Sigmoid colon (tissue), 7 donors: ENCODE data around the gene SART3. TPM values are rescaled to one million over a fixed set of nuclear protein-coding genes. Genes with fewer than 3 reads are reported as not detected.

Experiments used
- DNase-seq: peaks from one replicate; pipeline ENCODE4 v3.0.0-alpha.2; 2019
- H3K27ac ChIP-seq, 4 donors: fragments of 200-600 bp; sonication (generic); one replicate each; pipeline ENCODE4 v1.5.1; 2016 to 2019; ENCODE audit warnings: mild to moderate bottlenecking in 1 of 4
- H3K27me3 ChIP-seq, 3 donors: fragments of 200-600 bp; sonication (generic); one replicate each; pipeline ENCODE4 v1.5.1; 2019; ENCODE audit warnings: mild to moderate bottlenecking in 1 of 3
- H3K36me3 ChIP-seq, 4 donors: fragments of 200-600 bp; sonication (generic); one replicate each; pipeline ENCODE4 v1.5.1; 2016 to 2019
- H3K4me1 ChIP-seq, 4 donors: fragments of 200-600 bp; sonication (generic); one replicate each; pipeline ENCODE4 v1.5.1; 2017 to 2019
- H3K4me3 ChIP-seq, 4 donors: fragments of 200-600 bp; sonication (generic); one replicate each; pipeline ENCODE4 v1.5.1; 2017 to 2019; ENCODE audit warnings: mild to moderate bottlenecking in 2 of 4, moderate library complexity in 1 of 4
- H3K9me3 ChIP-seq, 4 donors: fragments of 200-600 bp in 3 of 4; sonication (generic) in 3 of 4; one replicate each; pipeline versions ENCODE4 v1.5.1 to v1.6.1; 2013 to 2019
- EP300 ChIP-seq, 4 donors: sonication (generic); formaldehyde crosslinking; IDR thresholded peaks; one replicate each; pipeline ENCODE4 v1.6.1; 2017; ENCODE audit warnings: antibody characterized with exemption in 4 of 4
- POLR2A ChIP-seq, 2 donors: fragments of 450-650 bp; IDR thresholded peaks; one replicate each; pipeline ENCODE4 v1.6.1; 2016; ENCODE audit warnings: antibody characterized with exemption in 2 of 2, mild to moderate bottlenecking in 2 of 2, moderate library complexity in 2 of 2
- POLR2AphosphoS5 ChIP-seq, 4 donors: sonication (generic); formaldehyde crosslinking; IDR thresholded peaks; one replicate each; pipeline ENCODE4 v1.6.1; 2017; ENCODE audit warnings: antibody characterized with exemption in 4 of 4
- WGBS, 2 donors: extraction: QIAGEN DNeasy Blood & Tissue Kit; methylation state at CpG; one replicate each; pipeline ENCODE4 v1.1.7; 2013; 5-methylcytosine and 5-hydroxymethylcytosine counted together
- intact Hi-C: fragments of 100-400 bp; cut with DNase I; formaldehyde crosslinking; loops from one replicate; pipeline ENCODE4 v1.15.1; 2023
- polyA plus RNA-seq, 3 donors: library from polyadenylated mRNA; stranded (reverse); fragments of 200-250 nt; gene quantifications; one replicate each; pipeline ENCODE4 v1.2.3, GENCODE V29; 2013
- total RNA-seq, 4 donors: library from RNA; depleted of rRNA; stranded (reverse); fragments of >200 nt; gene quantifications; one replicate each; pipeline ENCODE4 v1.1.0, GENCODE V29; 2016
- TF ChIP-seq, protein P1 (sequence below), 4 experiments: fragments of 450-650 bp in 3 of 4; fragments of 200-600 bp in 1 of 4; IDR thresholded peaks; one replicate each; pipeline ENCODE4 v1.5.1; 2016 to 2019; ENCODE audit warnings: antibody characterized with exemption in 4 of 4, mild to moderate bottlenecking in 3 of 4, moderate library complexity in 2 of 4
- donor health status: healthy with polysubstance abuse.
- donor health status: Bipolar disorder and iron deficiency.
- donor health status: healthy.

The SART3 gene
- total and polyA plus RNA-seq, 7 donors, result 15.3 to 69.1 (median 45.3) TPM

DNA sequence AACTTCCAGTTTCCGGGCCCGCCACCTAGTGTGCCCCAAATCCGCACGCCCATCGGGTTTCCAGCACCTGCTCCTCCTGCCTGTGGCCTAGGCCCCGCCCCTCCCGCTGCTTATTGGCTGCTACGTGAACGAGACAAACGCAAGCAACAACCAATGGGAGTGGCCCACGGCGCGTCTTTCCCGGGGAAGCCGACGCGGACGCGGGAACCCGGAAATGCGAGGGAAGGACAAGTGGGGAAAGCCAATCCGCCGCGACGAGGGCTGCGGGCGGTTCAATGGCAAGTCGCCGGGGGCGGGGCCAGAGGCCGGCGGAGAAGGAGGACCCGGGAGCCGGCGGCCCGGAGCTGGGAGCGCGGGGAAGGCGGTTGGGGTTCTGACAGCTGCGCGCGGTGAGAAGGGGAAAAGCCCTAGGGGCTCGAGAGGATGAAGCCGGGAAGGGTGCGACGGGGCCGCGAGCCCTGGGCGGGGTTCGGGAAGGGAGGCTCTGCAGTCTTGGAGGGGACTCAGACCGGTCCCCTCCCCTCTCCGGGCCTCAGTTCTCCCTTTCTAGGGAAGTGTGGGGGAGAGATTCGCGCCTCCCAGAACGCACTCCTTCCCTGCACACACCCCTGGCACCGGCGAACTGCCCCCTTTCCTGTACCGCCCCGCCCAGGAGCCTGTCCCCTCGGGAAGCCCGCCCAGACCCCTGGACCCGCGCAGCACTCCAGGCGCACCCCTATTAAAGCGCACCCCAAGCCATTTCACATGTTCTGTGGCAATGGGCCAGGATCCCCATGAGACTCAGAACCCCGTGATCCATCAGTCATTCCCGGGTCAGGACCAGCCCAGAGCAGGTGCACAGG is 45.8 kb downstream of the SART3 start, which contains the start of gene FICD:
Gene FICD (plus strand): TSS at position 305 of the 842 bp plus-strand sequence. CDS start 1,696 bp downstream, outside the sequence.
- Histone ChIP-seq H3K9me3 (no peaks in the 10 kb centered on the region), H3K27me3 (no peaks in the 10 kb centered on the region), H3K4me3 (peak within 1 kb of the TSS; percentile 65 to 94 (median 80)), H3K36me3 (peaks cover 0 to 27% (median 13%) of the 10 kb centered on the region in 4 donors), H3K4me1 (peaks cover 0 to 22% (median 17%) of the 10 kb centered on the region in 4 donors), H3K27ac (peak within 1 kb of the TSS; percentile 76 to 88 (median 84))
- DNase-seq, result peak; percentile 100
- no peak for TF ChIP-seq EP300 (IDR thresholded peaks at IDR 0.05)
- peak in 1 of 2 donors; percentile 13 for TF ChIP-seq POLR2A (IDR thresholded peaks at IDR 0.05)
- peak; percentile 26 to 75 (median 69) for TF ChIP-seq POLR2AphosphoS5 (IDR thresholded peaks at IDR 0.05)
- TF ChIP-seq, protein P1, sequence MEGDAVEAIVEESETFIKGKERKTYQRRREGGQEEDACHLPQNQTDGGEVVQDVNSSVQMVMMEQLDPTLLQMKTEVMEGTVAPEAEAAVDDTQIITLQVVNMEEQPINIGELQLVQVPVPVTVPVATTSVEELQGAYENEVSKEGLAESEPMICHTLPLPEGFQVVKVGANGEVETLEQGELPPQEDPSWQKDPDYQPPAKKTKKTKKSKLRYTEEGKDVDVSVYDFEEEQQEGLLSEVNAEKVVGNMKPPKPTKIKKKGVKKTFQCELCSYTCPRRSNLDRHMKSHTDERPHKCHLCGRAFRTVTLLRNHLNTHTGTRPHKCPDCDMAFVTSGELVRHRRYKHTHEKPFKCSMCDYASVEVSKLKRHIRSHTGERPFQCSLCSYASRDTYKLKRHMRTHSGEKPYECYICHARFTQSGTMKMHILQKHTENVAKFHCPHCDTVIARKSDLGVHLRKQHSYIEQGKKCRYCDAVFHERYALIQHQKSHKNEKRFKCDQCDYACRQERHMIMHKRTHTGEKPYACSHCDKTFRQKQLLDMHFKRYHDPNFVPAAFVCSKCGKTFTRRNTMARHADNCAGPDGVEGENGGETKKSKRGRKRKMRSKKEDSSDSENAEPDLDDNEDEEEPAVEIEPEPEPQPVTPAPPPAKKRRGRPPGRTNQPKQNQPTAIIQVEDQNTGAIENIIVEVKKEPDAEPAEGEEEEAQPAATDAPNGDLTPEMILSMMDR (IDR thresholded peaks at IDR 0.05), result no peak
- intact Hi-C loops, result loop anchor here (2.0 to 10.0 kb wide), 4 partner anchors 388 to 830 kb away; partner anchors contain the start of genes PRDM4, PWP1 and WSCD2
- 0% methylated on average over 67 of the region's 67 CpGs for WGBS, 2 donors

DNA sequence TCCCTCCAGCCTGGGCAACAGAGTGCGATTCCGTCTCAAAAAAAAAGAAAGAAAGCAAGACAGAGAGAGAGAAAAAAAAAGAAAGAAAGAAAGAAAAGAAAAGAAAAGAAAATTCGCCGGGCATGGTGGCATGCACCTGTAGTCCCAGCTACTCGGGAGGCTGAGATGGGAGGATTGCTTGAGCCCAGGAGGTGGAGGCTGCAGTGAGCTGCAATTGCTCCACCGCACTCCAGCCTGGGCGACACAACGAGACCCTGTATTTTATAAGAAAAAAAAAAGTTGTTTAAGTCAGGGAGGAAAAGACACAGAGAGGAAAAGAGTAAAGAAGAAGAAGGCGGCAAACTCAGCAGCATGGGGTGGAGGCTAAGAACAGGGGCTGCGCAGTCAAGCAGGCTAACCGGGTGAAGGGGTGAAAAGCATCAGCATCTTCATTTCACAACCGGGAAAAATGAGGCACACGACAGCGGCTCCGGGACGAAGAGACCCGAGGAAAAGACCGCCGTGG is 46.5 kb downstream of the SART3 start:
- TF ChIP-seq EP300 (IDR thresholded peaks at IDR 0.05) (no peak), POLR2A (IDR thresholded peaks at IDR 0.05) (no peak), POLR2AphosphoS5 (IDR thresholded peaks at IDR 0.05) (no peak)
- TF ChIP-seq, protein P1 (IDR thresholded peaks at IDR 0.05), result no peak
- Histone ChIP-seq H3K36me3 (peaks cover 0 to 20% (median 8%) of the 10 kb centered on the region in 4 donors), H3K4me1 (peaks cover 0 to 22% (median 17%) of the 10 kb centered on the region in 4 donors), H3K9me3 (no peaks in the 10 kb centered on the region), H3K27me3 (no peaks in the 10 kb centered on the region), H3K4me3 (peak overlapping the region in 3 of 4 donors; percentile 65 to 94 (median 91)), H3K27ac (peak overlapping the region in 3 of 4 donors; percentile 49 to 85 (median 76))
- intact Hi-C loops, result loop anchor here (2.0 to 10.0 kb wide), 4 partner anchors 387 to 830 kb away; partner anchors contain the start of genes PRDM4, PWP1 and WSCD2
- 25 to 27% methylated on average over 19 of the region's 19 CpGs for WGBS, 2 donors
- DNase-seq, result no peak

DNA sequence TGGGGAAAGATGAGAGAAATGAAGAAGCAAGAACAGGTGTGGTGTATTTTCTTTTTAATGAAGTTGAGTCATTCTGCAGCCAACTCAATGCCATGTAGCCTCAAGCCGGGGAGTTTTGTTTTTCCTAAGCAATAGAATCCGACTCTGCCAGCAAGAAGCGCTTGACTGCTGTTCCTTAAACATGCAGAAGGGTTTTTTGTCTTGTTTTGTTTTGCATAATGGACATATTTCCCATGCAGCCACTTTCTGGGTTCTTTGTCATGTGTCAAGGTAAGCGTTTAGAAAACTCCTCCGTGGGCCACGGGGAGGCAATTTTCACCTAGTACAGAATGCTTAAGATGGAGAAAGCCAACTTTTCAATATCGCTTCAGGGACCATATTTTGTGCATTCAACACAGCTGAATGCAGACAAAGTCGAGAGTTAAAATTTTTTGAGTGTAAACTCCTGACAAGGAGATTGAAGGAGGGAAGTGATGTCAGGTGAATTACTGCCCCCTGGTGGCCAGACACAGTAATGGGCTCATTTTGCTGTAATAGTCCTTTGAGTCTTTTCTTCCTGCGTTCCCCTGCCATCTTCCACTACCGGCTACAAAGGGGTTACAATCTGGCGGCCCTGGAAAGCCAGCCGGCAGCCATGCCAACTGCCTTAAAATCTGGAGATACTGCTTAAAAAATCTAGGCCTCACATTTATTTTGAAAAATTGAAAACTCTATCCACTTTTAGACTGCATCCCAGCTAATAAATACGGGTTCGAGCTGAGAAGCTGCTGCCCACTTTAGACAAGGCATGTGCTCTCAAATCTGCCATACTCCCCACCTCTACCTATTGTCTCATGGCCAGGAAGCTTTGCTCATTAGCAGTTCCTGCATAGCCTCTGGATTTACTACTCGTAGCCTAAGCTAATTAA is 49.1 kb downstream of the SART3 start:
- WGBS, 2 donors, result 32 to 34% methylated on average over 15 of the region's 15 CpGs
- Histone ChIP-seq H3K9me3 (no peaks in the 10 kb centered on the region), H3K27ac (no peak overlapping the region), H3K4me3 (no peak overlapping the region), H3K27me3 (no peaks in the 10 kb centered on the region), H3K4me1 (peaks cover 0 to 22% (median 16%) of the 10 kb centered on the region in 4 donors), H3K36me3 (no peaks in the 10 kb centered on the region)
- peak; percentile 81 for DNase-seq
- intact Hi-C loops, result loop anchor here (5.0 to 10.0 kb wide), 3 partner anchors 385 to 827 kb away; partner anchors contain the start of genes PWP1 and WSCD2
- no peak for TF ChIP-seq POLR2A (IDR thresholded peaks at IDR 0.05)
- TF ChIP-seq, protein P1 (IDR thresholded peaks at IDR 0.05), result peak; percentile 59 to 89 (median 77)

DNA sequence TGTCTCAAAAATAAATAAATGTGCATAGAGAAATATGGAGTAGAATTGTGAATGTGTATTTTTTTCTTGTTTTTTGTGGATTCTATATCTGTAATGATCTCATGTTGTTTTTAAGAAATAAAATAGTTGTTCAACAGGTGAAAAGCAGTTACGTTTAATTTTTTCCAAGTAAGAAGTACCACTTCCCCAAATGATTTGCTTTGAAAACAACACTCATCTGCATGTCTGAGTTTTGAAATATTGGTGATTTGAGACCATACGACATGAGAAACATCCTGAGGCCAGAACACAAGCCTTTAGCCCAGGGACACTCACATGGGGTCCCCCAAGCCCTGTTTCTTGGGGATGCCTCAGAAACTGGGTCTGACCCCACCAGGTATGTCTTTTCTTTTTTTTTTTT is 50.1 kb downstream of the SART3 start:
- no peak for DNase-seq
- intact Hi-C loops, result loop anchor here (5.0 to 10.0 kb wide), 3 partner anchors 384 to 826 kb away; partner anchors contain the start of genes PWP1 and WSCD2
- Histone ChIP-seq H3K27me3 (no peaks in the 10 kb centered on the region), H3K27ac (no peak overlapping the region), H3K9me3 (no peaks in the 10 kb centered on the region), H3K4me3 (no peak overlapping the region), H3K4me1 (peaks cover 0 to 16% (median 7%) of the 10 kb centered on the region in 4 donors), H3K36me3 (no peaks in the 10 kb centered on the region)
- TF ChIP-seq POLR2AphosphoS5 (IDR thresholded peaks at IDR 0.05), result no peak
- no peak for TF ChIP-seq POLR2A (IDR thresholded peaks at IDR 0.05)
- no peak for TF ChIP-seq EP300 (IDR thresholded peaks at IDR 0.05)
- TF ChIP-seq, protein P1 (IDR thresholded peaks at IDR 0.05), result no peak
- 51 to 75% methylated on average over 2 of the region's 2 CpGs for WGBS, 2 donors
